Hepatocyte (in vitro differentiated cells): ENCODE data around the gene PCDHA10. TPM values are rescaled to one million over a fixed set of nuclear protein-coding genes. Genes with fewer than 3 reads are reported as not detected.

Experiments used
- DNase-seq: peaks from one replicate; pipeline ENCODE4 v3.0.0-alpha.2; 2016; ENCODE audit warnings: low spot score
- H2AFZ ChIP-seq: fragments of 200-600 bp; sonication (generic); 2 replicates; pipeline ENCODE4 v1.6.0; 2016; ENCODE audit warnings: antibody characterized with exemption, mild to moderate bottlenecking
- H3K27ac ChIP-seq: fragments of 200-600 bp; sonication (generic); 2 replicates; pipeline ENCODE4 v1.5.1; 2016; ENCODE audit warnings: mild to moderate bottlenecking
- H3K27me3 ChIP-seq: fragments of 200-600 bp; sonication (generic); 2 replicates; pipeline ENCODE4 v1.6.1; 2016
- H3K36me3 ChIP-seq: fragments of 200-600 bp; sonication (generic); replicated peaks from 2 replicates; pipeline ENCODE4 v1.5.1; 2016; ENCODE audit warnings: low read depth; ENCODE audit not compliant: insufficient read depth
- H3K4me1 ChIP-seq: fragments of 200-600 bp; sonication (generic); 2 replicates; pipeline ENCODE4 v1.5.1; 2016; ENCODE audit warnings: mild to moderate bottlenecking, moderate library complexity; ENCODE audit not compliant: insufficient read depth
- H3K4me2 ChIP-seq: fragments of 200-600 bp; sonication (generic); 2 replicates; pipeline ENCODE4 v1.6.0; 2016
- H3K4me3 ChIP-seq: fragments of 200-600 bp; sonication (generic); 2 replicates; pipeline ENCODE4 v1.5.1; 2016; ENCODE audit warnings: mild to moderate bottlenecking
- H3K79me2 ChIP-seq: fragments of 200-600 bp; sonication (generic); 2 replicates; pipeline ENCODE4 v1.6.0; 2017; ENCODE audit warnings: mild to moderate bottlenecking
- H3K9me2 ChIP-seq: fragments of 200-600 bp; sonication (generic); replicated peaks from 2 replicates; pipeline ENCODE4 v1.6.0; 2017; ENCODE audit warnings: mild to moderate bottlenecking; ENCODE audit not compliant: insufficient read depth
- H3K9me3 ChIP-seq: fragments of 200-600 bp; sonication (generic); 2 replicates; pipeline ENCODE4 v1.5.1; 2016; ENCODE audit warnings: low read depth, mild to moderate bottlenecking
- H4K20me1 ChIP-seq: fragments of 200-600 bp; sonication (generic); 2 replicates; pipeline ENCODE4 v1.6.0; 2016; ENCODE audit warnings: mild to moderate bottlenecking; ENCODE audit not compliant: insufficient read depth, poor library complexity, severe bottlenecking
- CTCF ChIP-seq: fragments of 200-600 bp; sonication (generic); IDR thresholded peaks from 2 replicates; pipeline ENCODE4 v1.5.1; 2016; ENCODE audit warnings: antibody characterized with exemption, mild to moderate bottlenecking; ENCODE audit not compliant: poor library complexity
- EZH2 ChIP-seq: fragments of 200-600 bp; sonication (generic); IDR thresholded peaks from 2 replicates; pipeline ENCODE4 v1.6.1; 2016; ENCODE audit warnings: antibody characterized with exemption, mild to moderate bottlenecking, borderline replicate concordance
- EZH2phosphoT487 ChIP-seq: fragments of 200-600 bp; sonication (generic); IDR thresholded peaks from one replicate; pipeline ENCODE4 v1.6.1; 2018; ENCODE audit warnings: antibody characterized with exemption, mild to moderate bottlenecking, low read depth, moderate library complexity; ENCODE audit not compliant: unreplicated experiment, severe bottlenecking
- WGBS: methylation state at CpG from one replicate; pipeline ENCODE4 v1.1.6; 2016; ENCODE audit warnings: low lambda C conversion rate; ENCODE audit errors: missing lambda C conversion rate; 5-methylcytosine and 5-hydroxymethylcytosine counted together
- polyA plus RNA-seq: library from polyadenylated mRNA; unstranded; fragments of >200 nt; fragmentation: Nextera tagmentation; extraction: Ambion mirVana; gene quantifications from 2 replicates; pipeline ENCODE4 v1.2.1, GENCODE V29; 2016
- total RNA-seq: library from RNA; depleted of rRNA; stranded (reverse); fragments of >200 nt; gene quantifications from 2 replicates; pipeline ENCODE4 v1.2.3, GENCODE V29; 2014

PCDHA10 gene
- total and polyA plus RNA-seq, 2 experiments from 2014 or later = 7.7 to 9.7 TPM

GRCh38 chr5:140868721-140869554 lies 13.2 kb downstream of the PCDHA10 start, which contains the start of gene PCDHA11:
PCDHA11 (plus strand) TSS chr5:140868957; CDS start chr5:140869104, 147 bp downstream.
- DNase-seq = no peak
- no peak within 1 kb of the TSS for H2AFZ ChIP-seq
- TF ChIP-seq EZH2phosphoT487 = no peak
- TF ChIP-seq CTCF = peak; percentile 19
- peaks cover 16% of the 10 kb centered on the region for H3K9me3 ChIP-seq
- no peak within 1 kb of the TSS for H3K4me3 ChIP-seq
- no peaks in the 10 kb centered on the region for H4K20me1 ChIP-seq
- peaks cover 11% of the 10 kb centered on the region for H3K79me2 ChIP-seq
- WGBS = 75% methylated on average over 41 of the region's 41 CpGs
- H3K27me3 ChIP-seq = no peaks in the 10 kb centered on the region
- H3K9me2 ChIP-seq = no peaks in the 10 kb centered on the region
- no peaks in the 10 kb centered on the region for H3K36me3 ChIP-seq
- no peak within 1 kb of the TSS for H3K27ac ChIP-seq
- H3K4me2 ChIP-seq = peak within 1 kb of the TSS; percentile 54
- no peaks in the 10 kb centered on the region for H3K4me1 ChIP-seq

GRCh38 chr5:140869555-140869886 lies 13.8 kb downstream of the PCDHA10 start:
- H3K9me3 ChIP-seq = peaks cover 16% of the 10 kb centered on the region
- no peaks in the 10 kb centered on the region for H3K27me3 ChIP-seq
- H3K4me1 ChIP-seq = no peaks in the 10 kb centered on the region
- no peak for DNase-seq
- no peak overlapping the region for H3K4me3 ChIP-seq
- TF ChIP-seq CTCF (peak; percentile 5), EZH2phosphoT487 (no peak)
- WGBS = 95% methylated on average over 5 of the region's 5 CpGs
- peaks cover 11% of the 10 kb centered on the region for H3K79me2 ChIP-seq
- peak overlapping the region; percentile 54 for H3K4me2 ChIP-seq
- H2AFZ ChIP-seq = no peak overlapping the region
- H3K9me2 ChIP-seq = no peaks in the 10 kb centered on the region
- H4K20me1 ChIP-seq = no peaks in the 10 kb centered on the region
- no peaks in the 10 kb centered on the region for H3K36me3 ChIP-seq
- H3K27ac ChIP-seq = no peak overlapping the region

- H3K36me3 ChIP-seq = no peaks in the 10 kb centered on the region
- 98% methylated on average over 102 of the region's 114 CpGs for WGBS
- H2AFZ ChIP-seq = no peak overlapping the region
- H3K9me3 ChIP-seq = peaks cover 16% of the 10 kb centered on the region
- DNase-seq = no peak
- no peaks in the 10 kb centered on the region for H3K4me1 ChIP-seq
- TF ChIP-seq EZH2phosphoT487 (no peak), EZH2 (no peak), CTCF (no peak)
- H4K20me1 ChIP-seq = no peaks in the 10 kb centered on the region
- H3K79me2 ChIP-seq = peaks cover 11% of the 10 kb centered on the region
- H3K9me2 ChIP-seq = no peaks in the 10 kb centered on the region
- H3K27ac ChIP-seq = no peak overlapping the region
- H3K4me3 ChIP-seq = no peak overlapping the region
- H3K27me3 ChIP-seq = no peaks in the 10 kb centered on the region
- no peak overlapping the region for H3K4me2 ChIP-seq
Observed at GRCh38 chr5:140870221-140871201, 14.8 kb downstream of the PCDHA10 start.
